Activated T-cell treated with anti-CD3 and anti-CD28 coated beads for 24 hours (primary cell): ENCODE results near the gene RFX4.

Experiments
- DNase-seq: peaks from one replicate; pipeline ENCODE4 v3.0.0-alpha.2; 2020; ENCODE audit warnings: low read depth

Gene RFX4

GRCh38 chr12:106582641-106583230 lies at the start of gene RFX4:
RFX4 (plus strand) TSS chr12:106583004; CDS start chr12:106583321, 317 bp downstream.
- no peak for DNase-seq

- DNase-seq, result no peak
These were observed 41.6 kb upstream of the RFX4 start for GRCh38 chr12:106541201-106541600.

GRCh38 chr12:106551410-106551809 lies 31.4 kb upstream of the RFX4 start:
- DNase-seq, result no peak

GRCh38 chr12:106552228-106552627 lies 30.6 kb upstream of the RFX4 start:
- DNase-seq, result no peak

GRCh38 chr12:106564678-106565329 lies 18.0 kb upstream of the RFX4 start:
- DNase-seq, result no peak

GRCh38 chr12:106566771-106567170 lies 16.0 kb upstream of the RFX4 start:
- DNase-seq, result no peak

GRCh38 chr12:106573239-106573638 lies 9.6 kb upstream of the RFX4 start:
- DNase-seq, result no peak

GRCh38 chr12:106576848-106577247 lies 6.0 kb upstream of the RFX4 start:
- DNase-seq, result no peak

- DNase-seq, result no peak
These were observed 1.9 kb upstream of the RFX4 start for GRCh38 chr12:106580671-106581508.

- DNase-seq, result no peak
These were observed 1.1 kb upstream of the RFX4 start for GRCh38 chr12:106581543-106582248.

- DNase-seq, result no peak
These were observed 584 bp upstream of the RFX4 start for GRCh38 chr12:106582249-106582591.

- no peak for DNase-seq
These were observed 669 bp downstream of the RFX4 start for GRCh38 chr12:106583242-106584103.

- DNase-seq, result no peak
These were observed 1.6 kb downstream of the RFX4 start for GRCh38 chr12:106584104-106585064.

GRCh38 chr12:106585105-106585520 lies 2.3 kb downstream of the RFX4 start:
- no peak for DNase-seq

GRCh38 chr12:106585521-106586277 lies 2.9 kb downstream of the RFX4 start:
- no peak for DNase-seq

- no peak for DNase-seq
These were observed 3.5 kb downstream of the RFX4 start for GRCh38 chr12:106586278-106586802.

- no peak for DNase-seq
These were observed 4.2 kb downstream of the RFX4 start for GRCh38 chr12:106586803-106587684.

- DNase-seq, result no peak
These were observed 6.0 kb downstream of the RFX4 start for GRCh38 chr12:106588771-106589170.
